ENCODE data around the gene GIGYF2.
A peak's percentile ranks its signal among the peaks of the same experiment; 100 is the strongest.

GIGYF2 gene

GRCh38 chr2:232860593-232861241 lies 163.6 kb downstream of the GIGYF2 start:
- Histone ChIP-seq H3K36me3 (ENCODE audit: control insufficient read depth in 2 of 2, insufficient read depth in 1 of 2, low read length in 2 of 2) (peaks cover 18 to 64% of the 10 kb centered on the region in 2 experiments), H3K4me1 (ENCODE audit: control insufficient read depth, insufficient read depth, low read length) (no peaks in the 10 kb centered on the region), H3K27ac (ENCODE audit: extremely low read depth, low read depth, low read length) (no peak overlapping the region), H3K9me3 (ENCODE audit: control insufficient read depth, insufficient read depth, low read depth, low read length) (no peaks in the 10 kb centered on the region), H3K4me3 (ENCODE audit: low read depth, low read length) (no peak overlapping the region)
- no peak for TF ChIP-seq ZNF776 (tag by site-specific recombination; IDR thresholded peaks at IDR 0.05; ENCODE audit: borderline replicate concordance)
- peak; percentile 45; the same call in 1 of the 2 replicates for TF ChIP-seq ATF2 (tag by site-specific recombination; IDR thresholded peaks at IDR 0.05; ENCODE audit: low read depth)
- TF ChIP-seq PRDM10 (tag by site-specific recombination; IDR thresholded peaks at IDR 0.05) = peak; percentile 77
- CTCF ChIA-PET = interaction anchor here (1.1 kb wide), 1 partner anchor 390 kb away, joined by 6 read pairs; the partner anchor contains the start of gene ATG16L1
- POLR2A ChIA-PET = no interaction called here

GRCh38 chr2:232861353-232861752 lies 164.2 kb downstream of the GIGYF2 start:
- ChIA-PET POLR2A (interaction anchor here (0.6 kb wide), 1 partner anchor 150 kb away, joined by 4 read pairs; no protein-coding TSS in a partner anchor), CTCF (no interaction called here)
- Histone ChIP-seq H3K4me3 (ENCODE audit: low read depth, low read length) (no peak overlapping the region), H3K27ac (ENCODE audit: extremely low read depth, low read depth, low read length) (no peak overlapping the region), H3K4me1 (ENCODE audit: control insufficient read depth, insufficient read depth, low read length) (no peaks in the 10 kb centered on the region), H3K36me3 (ENCODE audit: control insufficient read depth in 2 of 2, insufficient read depth in 1 of 2, low read length in 2 of 2) (peaks cover 12 to 58% of the 10 kb centered on the region in 2 experiments), H3K9me3 (ENCODE audit: control insufficient read depth, insufficient read depth, low read depth, low read length) (no peaks in the 10 kb centered on the region)
- TF ChIP-seq ZNF398 (tag by site-specific recombination; IDR thresholded peaks at IDR 0.05) = no peak
- TF ChIP-seq ZBTB6 (tag by site-specific recombination; IDR thresholded peaks at IDR 0.05) = no peak
- no peak for TF ChIP-seq AEBP2 (tag by site-specific recombination; IDR thresholded peaks at IDR 0.05; ENCODE audit: borderline replicate concordance)
- no peak for TF ChIP-seq ZNF596 (tag by site-specific recombination; IDR thresholded peaks at IDR 0.05)
- no peak for TF ChIP-seq ZNF548 (tag by site-specific recombination; IDR thresholded peaks at IDR 0.05)
- no peak for TF ChIP-seq ZNF529 (tag by site-specific recombination; IDR thresholded peaks at IDR 0.05; ENCODE audit: insufficient replicate concordance)
- TF ChIP-seq ZBTB17 (tag by site-specific recombination; IDR thresholded peaks at IDR 0.05) = no peak
- no peak for TF ChIP-seq PRDM1 (tag by site-specific recombination; IDR thresholded peaks at IDR 0.05)
- no peak for TF ChIP-seq ZNF521 (tag by site-specific recombination; IDR thresholded peaks at IDR 0.05)
- TF ChIP-seq FEZF1 (tag by site-specific recombination; IDR thresholded peaks at IDR 0.05) = no peak
- no peak for TF ChIP-seq ZSCAN23 (tag by site-specific recombination; IDR thresholded peaks at IDR 0.05)
- TF ChIP-seq YY1 (tag by site-specific recombination; IDR thresholded peaks at IDR 0.05) = no peak
- no peak for TF ChIP-seq ELK4 (IDR thresholded peaks at IDR 0.05; ENCODE audit: borderline replicate concordance, low read depth, low read length)
- TF ChIP-seq ZNF416 (tag by site-specific recombination; IDR thresholded peaks at IDR 0.05) = no peak
- no peak for TF ChIP-seq ZNF660 (tag by site-specific recombination; IDR thresholded peaks at IDR 0.05)
- TF ChIP-seq REST (tag by site-specific recombination; IDR thresholded peaks at IDR 0.05) = no peak

All from HEK293 (cell line).